WTC11 (cell line): Measurements from ENCODE around the gene SDK2. TPM values are rescaled to one million over a fixed set of nuclear protein-coding genes. Genes with fewer than 3 reads are reported as not detected.

ENCODE experiments used
- ATAC-seq: fragments of 200-7000 bp; cut with Tn5 transposase; 2 replicates; pipeline ENCODE4 v1.10.0; 2021; ENCODE audit warnings: mild to moderate bottlenecking, moderate library complexity
- CTCF ChIA-PET: fragments of 300-600 bp; sonication (Branson Sonifier 250); formaldehyde crosslinking; loops from one replicate; lab custom pipeline; 2021; ENCODE audit warnings: antibody characterized with exemption; lab: Charles Lee
- POLR2A ChIA-PET: fragments of 350-600 bp; sonication (Branson Sonifier 250); formaldehyde crosslinking; loops from one replicate; lab custom pipeline; 2021; ENCODE audit warnings: antibody characterized with exemption; lab: Charles Lee
- DNase-seq: peaks from one replicate; pipeline ENCODE4 v3.0.0; 2021; ENCODE audit warnings: low spot score
- H3K27ac Mint-ChIP-seq: 2 replicates; pipeline ENCODE4 v1.8.0; 2021; ENCODE audit warnings: mixed read lengths
- H3K27me3 Mint-ChIP-seq: 2 replicates; pipeline ENCODE4 v1.8.0; 2021; ENCODE audit warnings: low read depth, mild to moderate bottlenecking, moderate library complexity, mixed read lengths
- H3K36me3 Mint-ChIP-seq: 2 replicates; pipeline ENCODE4 v1.8.0; 2021; ENCODE audit warnings: mixed read lengths
- H3K4me1 Mint-ChIP-seq: 2 replicates; pipeline ENCODE4 v1.8.0; 2022; ENCODE audit warnings: mixed read lengths
- H3K4me3 Mint-ChIP-seq: 2 replicates; pipeline ENCODE4 v1.8.0; 2021; ENCODE audit warnings: mild to moderate bottlenecking, moderate library complexity, mixed read lengths
- H3K9me3 Mint-ChIP-seq: 2 replicates; pipeline ENCODE4 v1.8.0; 2021; ENCODE audit warnings: mixed read lengths
- AR ChIP-seq: fragments of 250-450 bp; sonication (Bioruptor Pico); IDR thresholded peaks from 2 replicates; pipeline ENCODE4 v1.9.0; 2021; ENCODE audit warnings: mild to moderate bottlenecking
- ATF3 ChIP-seq: sonication (generic); formaldehyde crosslinking; conservative IDR thresholded peaks from 2 replicates; pipeline ENCODE4 v1.8.1; 2022; ENCODE audit warnings: mild to moderate bottlenecking, missing genetic modification reagents
- ATF6 ChIP-seq: sonication (generic); formaldehyde crosslinking; IDR thresholded peaks from 2 replicates; pipeline ENCODE4 v1.8.1; 2023; ENCODE audit warnings: mild to moderate bottlenecking, missing genetic modification reagents
- EMX1 ChIP-seq: fragments of 250-450 bp; sonication (Bioruptor Pico); IDR thresholded peaks from 2 replicates; pipeline ENCODE4 v1.8.0; 2021; ENCODE audit warnings: mild to moderate bottlenecking
- ETV6 ChIP-seq: sonication (generic); formaldehyde crosslinking; IDR thresholded peaks from 2 replicates; pipeline ENCODE4 v1.8.1; 2022; ENCODE audit warnings: mild to moderate bottlenecking, missing genetic modification reagents
- GABPB1 ChIP-seq: sonication (generic); formaldehyde crosslinking; IDR thresholded peaks from 2 replicates; pipeline ENCODE4 v1.8.1; 2023; ENCODE audit warnings: mild to moderate bottlenecking, missing genetic modification reagents
- GTF2I ChIP-seq: fragments of 250-450 bp; sonication (Bioruptor Pico); conservative IDR thresholded peaks from 2 replicates; pipeline ENCODE4 v1.4.0; 2021; ENCODE audit warnings: mild to moderate bottlenecking
- JAZF1 ChIP-seq: fragments of 250-450 bp; sonication (Bioruptor Pico); IDR thresholded peaks from 2 replicates; pipeline ENCODE4 v1.9.0; 2021; ENCODE audit warnings: moderate library complexity, mild to moderate bottlenecking, inconsistent platforms
- MLX ChIP-seq: sonication (generic); formaldehyde crosslinking; IDR thresholded peaks from 2 replicates; pipeline ENCODE4 v1.8.1; 2023; ENCODE audit warnings: mild to moderate bottlenecking, missing genetic modification reagents, moderate library complexity
- NFATC4 ChIP-seq: fragments of 250-450 bp; sonication (Bioruptor Pico); IDR thresholded peaks from 2 replicates; pipeline ENCODE4 v1.9.0; 2021; ENCODE audit warnings: mild to moderate bottlenecking
- SMAD3 ChIP-seq: sonication (generic); formaldehyde crosslinking; IDR thresholded peaks from 2 replicates; pipeline ENCODE4 v1.8.0; 2022; ENCODE audit warnings: missing genetic modification reagents, mild to moderate bottlenecking, borderline replicate concordance
- SOX15 ChIP-seq: fragments of 250-450 bp; sonication (Bioruptor Pico); IDR thresholded peaks from 2 replicates; pipeline ENCODE4 v1.9.0; 2021; ENCODE audit warnings: mild to moderate bottlenecking
- TCF7 ChIP-seq: sonication (generic); formaldehyde crosslinking; IDR thresholded peaks from 2 replicates; pipeline ENCODE4 v1.8.0; 2022; ENCODE audit warnings: mild to moderate bottlenecking, low read depth, missing genetic modification reagents, moderate library complexity
- USF1 ChIP-seq: sonication (generic); formaldehyde crosslinking; IDR thresholded peaks from 2 replicates; pipeline ENCODE4 v1.8.0; 2022; ENCODE audit warnings: mild to moderate bottlenecking, missing genetic modification reagents
- ZNF416 ChIP-seq: fragments of 250-450 bp; sonication (Bioruptor Pico); IDR thresholded peaks from 2 replicates; pipeline ENCODE4 v1.9.0; 2021; ENCODE audit warnings: mild to moderate bottlenecking, inconsistent platforms
- ZNF425 ChIP-seq: fragments of 250-450 bp; sonication (Bioruptor Pico); conservative IDR thresholded peaks from 2 replicates; pipeline ENCODE4 v1.9.0; 2021; ENCODE audit warnings: mild to moderate bottlenecking
- ZNF532 ChIP-seq: fragments of 250-450 bp; sonication (Bioruptor Pico); IDR thresholded peaks from 2 replicates; pipeline ENCODE4 v1.9.0; 2021; ENCODE audit warnings: mild to moderate bottlenecking, borderline replicate concordance
- total RNA-seq: library from RNA; stranded (reverse); gene quantifications from 3 replicates; pipeline ENCODE4 v1.2.3, GENCODE V29; 2021

The SDK2 gene
- total RNA-seq, 1 experiment from 2014 or later: 14.8 TPM

- no peak for TF ChIP-seq GABPB1 (CRISPR knock-in tag)
Observed at GRCh38 chr17:73465130-73465952, 178.9 kb downstream of the SDK2 start (continued).

- no peak overlapping the region for H3K27ac Mint-ChIP-seq
Observed at GRCh38 chr17:73464447-73464846, 179.8 kb downstream of the SDK2 start.

More at GRCh38 chr17:73464447-73464846, 179.8 kb downstream of the SDK2 start:
- TF ChIP-seq ZNF425 (CRISPR knock-in tag) (no peak), ZNF416 (no peak), ETV6 (no peak), ATF3 (CRISPR knock-in tag) (no peak), JAZF1 (CRISPR knock-in tag) (no peak), TCF7 (no peak), ZNF532 (no peak), ATF6 (CRISPR knock-in tag) (no peak), SMAD3 (CRISPR knock-in tag) (no peak), NFATC4 (CRISPR knock-in tag) (no peak), MLX (CRISPR knock-in tag) (no peak), GTF2I (CRISPR knock-in tag) (no peak), SOX15 (no peak), AR (CRISPR knock-in tag) (no peak), USF1 (CRISPR knock-in tag) (no peak), EMX1 (CRISPR knock-in tag) (no peak)
- Mint-ChIP-seq H3K27me3 (no peaks in the 10 kb centered on the region), H3K36me3 (no peaks in the 10 kb centered on the region), H3K4me1 (peaks cover 12% of the 10 kb centered on the region), H3K4me3 (no peak overlapping the region), H3K9me3 (peaks cover 5% of the 10 kb centered on the region)
- POLR2A ChIA-PET: no interaction called here
- ATAC-seq (no peak), DNase-seq (no peak)
- CTCF ChIA-PET: interaction anchor here (0.6 kb wide), 1 partner anchor 45 kb away, joined by 5 read pairs; no protein-coding TSS in a partner anchor
